Mononuclear cell (primary cell): ENCODE measurements around the gene SHTN1. TPM values are rescaled to one million over a fixed set of nuclear protein-coding genes. Genes with fewer than 3 reads are reported as not detected.

Source experiments
- H3K27me3 ChIP-seq: 2 replicates; pipeline ENCODE4 v1.6.0; 2011; ENCODE audit warnings: low read length, control low read depth; ENCODE audit not compliant: insufficient read depth
- H3K4me1 ChIP-seq: 2 replicates; pipeline ENCODE4 v1.5.1; 2011; ENCODE audit warnings: mild to moderate bottlenecking, low read length, control low read depth; ENCODE audit not compliant: insufficient read depth
- H3K4me3 ChIP-seq: 2 replicates; pipeline ENCODE4 v1.5.1; 2011; ENCODE audit warnings: mild to moderate bottlenecking, low read length, moderate library complexity
- H3K9me3 ChIP-seq: 2 replicates; pipeline ENCODE4 v1.5.1; 2011; ENCODE audit warnings: low read depth, mild to moderate bottlenecking, control low read depth, low read length
- total RNA-seq: library from RNA; depleted of rRNA; stranded (reverse); fragments of >200 nt; gene quantifications from one replicate; pipeline ENCODE4 v1.2.3, GENCODE V29; 2012

SHTN1 gene
- total RNA-seq, 1 donor, result 10.0 TPM

DNA sequence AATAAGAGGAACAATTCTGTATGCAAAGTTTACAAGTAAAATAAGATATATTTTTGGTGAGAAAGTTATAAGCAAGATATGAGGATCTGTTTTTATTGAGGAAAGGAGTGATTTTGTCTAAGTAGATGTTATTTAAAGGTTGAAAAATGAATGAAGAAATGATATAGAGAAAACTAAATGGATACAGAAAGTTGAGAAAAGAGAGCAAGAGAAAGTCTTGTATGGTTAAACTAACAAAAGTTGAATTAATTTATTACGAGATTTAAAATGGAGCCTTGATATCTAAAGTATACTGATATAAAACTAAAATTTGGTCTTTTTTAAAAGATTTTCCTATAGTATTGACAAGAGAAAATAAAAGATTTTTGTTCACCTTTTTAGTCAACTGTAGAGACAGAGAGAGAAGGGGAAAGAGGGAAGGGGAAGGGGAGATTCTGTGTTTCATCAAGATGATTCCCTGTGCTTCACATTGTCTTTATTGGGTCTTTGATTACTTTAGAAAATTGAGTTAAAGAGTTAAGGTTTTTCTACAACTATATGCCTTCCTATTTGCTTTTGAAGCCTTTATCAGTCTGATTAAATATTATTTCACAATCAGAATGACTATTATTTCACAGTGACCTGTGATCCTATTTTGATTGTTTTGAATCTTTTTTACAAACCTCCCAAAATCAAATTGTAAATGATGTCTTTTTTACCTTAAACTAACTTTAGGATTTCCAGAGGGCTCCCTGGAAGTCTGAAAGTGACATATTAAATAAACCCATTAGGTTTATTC is 10.7 kb downstream of the SHTN1 start:
- Histone ChIP-seq H3K4me3 (no peak overlapping the region), H3K9me3 (no peaks in the 10 kb centered on the region), H3K27me3 (no peaks in the 10 kb centered on the region)

DNA sequence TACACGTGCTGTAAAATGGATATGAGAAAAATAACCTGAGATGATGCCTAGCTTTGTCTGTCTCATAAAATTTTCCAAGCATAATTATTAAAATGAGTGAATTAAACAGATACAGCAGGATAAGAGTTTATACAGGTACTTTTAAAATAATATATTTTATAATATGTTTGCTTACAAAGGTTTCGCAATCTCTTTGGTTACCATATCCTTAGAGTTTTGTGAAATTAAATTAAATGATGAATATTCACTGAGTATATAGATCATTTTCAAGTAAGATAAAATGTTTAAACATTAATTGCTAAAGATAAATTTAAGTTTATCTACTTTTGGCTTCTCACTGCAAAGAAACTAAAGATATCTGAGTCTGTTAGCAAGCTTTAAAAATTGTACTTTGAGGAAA is 11.4 kb downstream of the SHTN1 start:
- Histone ChIP-seq H3K9me3 (no peaks in the 10 kb centered on the region), H3K4me3 (no peak overlapping the region), H3K4me1 (no peaks in the 10 kb centered on the region), H3K27me3 (no peaks in the 10 kb centered on the region)

More for the DNA sequence above, 10.7 kb downstream of the SHTN1 start:
- no peaks in the 10 kb centered on the region for H3K4me1 ChIP-seq

GRCh38 chr10:116992183-116992582 is 12.8 kb downstream of the SHTN1 start:
- H3K4me3 ChIP-seq, result no peak overlapping the region
- no peaks in the 10 kb centered on the region for H3K4me1 ChIP-seq
- H3K27me3 ChIP-seq, result no peaks in the 10 kb centered on the region
- H3K9me3 ChIP-seq, result no peaks in the 10 kb centered on the region

DNA sequence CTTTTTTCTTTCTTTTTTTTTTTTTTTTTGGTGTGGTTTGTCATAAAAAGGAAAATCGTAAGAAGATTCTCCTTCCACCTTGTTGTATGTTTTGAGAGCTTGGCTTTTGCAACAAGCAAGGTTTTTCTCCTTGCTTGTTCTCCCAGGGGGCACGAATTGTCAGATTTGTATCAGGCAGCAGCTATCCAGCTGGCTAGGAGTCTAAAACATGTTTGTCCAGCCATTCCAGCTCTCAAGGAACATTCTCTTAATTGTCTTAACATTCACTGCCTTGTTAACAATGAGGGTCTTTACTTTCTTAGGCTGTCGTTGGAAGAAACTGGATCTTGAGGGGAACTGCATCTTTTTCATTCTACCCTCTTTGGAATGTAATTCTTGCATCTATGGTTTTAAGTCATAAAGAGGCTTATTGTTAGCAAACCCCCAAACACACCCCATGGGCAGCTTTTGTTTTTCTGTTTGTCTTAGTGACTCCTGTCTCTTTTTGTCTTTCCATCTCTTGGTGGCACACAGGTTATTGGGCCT is 14.6 kb downstream of the SHTN1 start:
- Histone ChIP-seq H3K9me3 (no peaks in the 10 kb centered on the region), H3K4me3 (no peak overlapping the region), H3K27me3 (no peaks in the 10 kb centered on the region), H3K4me1 (no peaks in the 10 kb centered on the region)

GRCh38 chr10:116989439-116989838 is 15.5 kb downstream of the SHTN1 start:
- H3K27me3 ChIP-seq, result no peaks in the 10 kb centered on the region
- H3K9me3 ChIP-seq, result no peaks in the 10 kb centered on the region
- no peak overlapping the region for H3K4me3 ChIP-seq
- no peaks in the 10 kb centered on the region for H3K4me1 ChIP-seq

- Histone ChIP-seq H3K4me3 (no peak overlapping the region), H3K9me3 (no peaks in the 10 kb centered on the region), H3K27me3 (no peaks in the 10 kb centered on the region), H3K4me1 (no peaks in the 10 kb centered on the region)
These were observed 16.7 kb downstream of the SHTN1 start for GRCh38 chr10:116988311-116988710.

- H3K4me1 ChIP-seq, result no peaks in the 10 kb centered on the region
- no peaks in the 10 kb centered on the region for H3K9me3 ChIP-seq
- H3K4me3 ChIP-seq, result no peak overlapping the region
- no peaks in the 10 kb centered on the region for H3K27me3 ChIP-seq
These were observed 19.4 kb downstream of the SHTN1 start for GRCh38 chr10:116985611-116986010.

DNA sequence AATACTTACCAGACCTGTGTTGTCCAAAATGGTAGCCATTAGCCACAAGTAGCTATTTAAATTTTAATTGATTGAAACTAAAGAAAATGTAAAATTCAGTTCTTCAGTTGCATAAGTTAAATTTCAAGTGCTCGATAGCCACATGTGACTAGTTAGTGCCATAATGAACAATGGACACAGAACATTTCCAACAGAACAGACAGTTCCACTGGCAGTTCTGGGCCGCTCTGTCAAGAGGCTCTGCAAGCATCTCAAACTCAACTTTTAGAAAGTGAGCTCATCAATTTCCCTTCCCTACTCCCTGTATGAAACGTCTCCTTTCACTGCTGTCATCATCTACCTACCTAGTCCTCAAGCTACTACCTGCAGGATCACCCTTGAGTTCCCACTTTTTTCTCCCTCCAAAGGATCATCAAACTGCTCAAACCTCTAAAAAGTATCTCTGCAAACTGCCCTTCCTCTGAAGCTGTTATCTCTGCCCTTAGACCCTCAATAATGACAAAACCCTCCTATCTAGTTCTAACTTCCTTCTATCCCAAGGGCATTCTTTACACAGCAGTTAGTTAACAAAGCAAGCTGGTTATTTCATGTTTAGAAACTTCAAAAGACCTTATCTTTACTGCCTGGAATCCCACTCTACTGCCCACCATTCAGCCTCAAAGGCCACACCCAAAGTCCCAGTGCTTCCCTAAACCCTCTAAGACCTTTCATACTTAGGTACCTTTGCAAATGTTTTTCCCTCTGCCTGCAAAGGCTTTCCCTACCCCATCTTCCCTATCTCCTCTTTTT is 20.6 kb downstream of the SHTN1 start:
- Histone ChIP-seq H3K4me3 (no peak overlapping the region), H3K9me3 (no peaks in the 10 kb centered on the region), H3K27me3 (no peaks in the 10 kb centered on the region), H3K4me1 (no peaks in the 10 kb centered on the region)

DNA sequence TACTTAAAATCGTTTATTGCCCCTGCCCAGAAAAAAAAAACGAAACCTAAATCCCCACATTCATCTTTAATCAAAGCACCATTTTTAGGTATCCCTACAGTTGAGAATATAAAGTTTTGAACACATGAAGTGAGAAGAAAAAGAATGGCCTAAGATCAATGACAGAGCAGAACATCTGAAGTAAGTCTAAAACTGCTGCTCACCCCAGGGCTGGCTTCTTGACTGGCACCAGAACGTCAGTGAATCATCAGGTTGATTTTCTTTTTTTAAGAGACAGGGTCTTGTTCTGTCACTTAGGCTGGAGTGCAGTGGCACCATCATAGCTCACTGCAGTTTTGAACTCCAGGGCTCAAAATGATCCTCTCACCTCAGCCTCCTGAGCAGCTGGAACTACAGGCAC is 24.9 kb downstream of the SHTN1 start:
- Histone ChIP-seq H3K27me3 (no peaks in the 10 kb centered on the region), H3K4me3 (no peak overlapping the region), H3K9me3 (no peaks in the 10 kb centered on the region), H3K4me1 (no peaks in the 10 kb centered on the region)

- Histone ChIP-seq H3K27me3 (no peaks in the 10 kb centered on the region), H3K4me1 (no peaks in the 10 kb centered on the region), H3K4me3 (no peak overlapping the region), H3K9me3 (no peaks in the 10 kb centered on the region)
These were observed 26.1 kb downstream of the SHTN1 start for GRCh38 chr10:116978901-116979300.

DNA sequence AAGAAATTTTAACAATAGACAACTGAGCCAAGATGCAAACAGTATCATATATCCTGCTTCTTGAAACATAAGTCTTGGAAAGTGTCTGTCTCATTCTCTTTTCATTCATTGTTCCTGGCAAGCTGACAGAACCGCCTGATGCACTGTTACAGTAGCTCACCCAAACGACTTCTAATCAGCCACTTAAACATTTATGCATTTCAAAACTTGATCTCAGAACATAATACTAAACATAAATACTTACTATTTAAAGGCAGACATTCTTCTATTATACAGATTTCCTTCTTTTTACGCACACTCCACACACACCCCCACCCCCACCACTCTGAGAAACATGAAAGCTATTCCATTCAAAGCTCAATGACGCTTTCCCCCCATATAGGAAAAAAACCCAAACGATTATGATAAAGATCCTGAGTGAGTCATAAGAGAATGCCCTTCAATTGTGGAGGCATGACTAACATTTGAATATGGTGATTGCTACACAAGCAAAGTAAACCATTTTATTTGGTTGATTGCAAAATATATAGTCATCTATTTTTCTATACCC is 30.5 kb downstream of the SHTN1 start:
- Histone ChIP-seq H3K27me3 (no peaks in the 10 kb centered on the region), H3K4me1 (no peaks in the 10 kb centered on the region), H3K9me3 (no peaks in the 10 kb centered on the region), H3K4me3 (no peak overlapping the region)

GRCh38 chr10:116973946-116974455 is 31.0 kb downstream of the SHTN1 start:
- Histone ChIP-seq H3K4me1 (no peaks in the 10 kb centered on the region), H3K4me3 (no peak overlapping the region), H3K9me3 (no peaks in the 10 kb centered on the region), H3K27me3 (no peaks in the 10 kb centered on the region)

DNA sequence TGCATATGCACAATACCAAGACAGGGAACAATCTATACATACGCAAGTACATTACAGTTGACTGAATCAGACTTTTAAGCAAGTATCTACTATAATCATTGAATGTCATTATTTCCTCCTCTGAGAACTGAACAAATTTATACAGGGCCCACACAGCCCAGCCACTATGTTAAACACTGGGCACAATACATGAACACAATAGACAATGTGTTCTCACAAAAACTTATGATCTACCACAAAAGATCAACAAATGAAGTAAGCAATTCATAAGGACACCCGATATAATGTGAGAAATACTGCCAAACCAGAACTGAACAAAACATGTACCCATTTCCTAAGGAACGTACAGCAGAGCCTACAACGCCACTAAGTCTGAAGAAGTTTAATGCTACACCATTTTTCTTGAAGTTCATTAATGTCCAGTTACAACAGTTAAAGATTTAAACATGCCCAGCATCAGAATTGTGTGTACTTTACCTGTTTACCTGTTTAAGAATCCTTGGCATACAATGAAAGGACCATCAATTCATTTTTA is 31.5 kb downstream of the SHTN1 start:
- Histone ChIP-seq H3K4me3 (no peak overlapping the region), H3K4me1 (no peaks in the 10 kb centered on the region), H3K27me3 (no peaks in the 10 kb centered on the region), H3K9me3 (no peaks in the 10 kb centered on the region)

DNA sequence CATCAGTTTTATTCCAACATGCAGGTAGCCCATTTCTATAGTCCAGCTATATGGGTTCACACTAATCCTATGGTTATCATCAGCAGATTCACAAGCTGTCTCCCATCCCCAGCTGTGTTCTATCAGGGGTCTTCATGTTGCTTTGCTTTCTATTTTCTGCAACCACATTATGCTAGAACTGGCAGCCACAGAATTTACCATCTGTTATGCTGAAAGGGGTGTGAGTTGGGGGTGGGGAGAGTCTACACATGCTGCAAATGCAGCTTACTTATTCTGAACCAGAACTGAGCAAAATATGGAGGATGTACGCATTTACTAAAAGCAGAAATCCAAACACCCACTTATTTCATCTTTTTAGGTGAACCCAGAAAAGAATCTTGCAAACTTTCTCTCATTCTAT is 32.9 kb downstream of the SHTN1 start:
- H3K4me3 ChIP-seq, result no peak overlapping the region
- no peaks in the 10 kb centered on the region for H3K27me3 ChIP-seq
- H3K9me3 ChIP-seq, result no peaks in the 10 kb centered on the region
- H3K4me1 ChIP-seq, result no peaks in the 10 kb centered on the region

- Histone ChIP-seq H3K9me3 (no peaks in the 10 kb centered on the region), H3K27me3 (no peaks in the 10 kb centered on the region), H3K4me1 (no peaks in the 10 kb centered on the region), H3K4me3 (no peak overlapping the region)
These were observed 34.9 kb downstream of the SHTN1 start for GRCh38 chr10:116970050-116970449.
